Activated CD8-positive, alpha-beta memory T cell treated with anti-CD3 and anti-CD28 coated beads for 1 hour (primary cell): Measurements from ENCODE around the gene MS4A4E.
"Not testable (repeated sequence)": the region's sequence is repeated elsewhere in the genome, so short reads cannot be mapped to it uniquely, and the experiment has no call there.

Experiments
- DNase-seq, 2 donors: peaks; one replicate each; pipeline ENCODE4 v3.0.0-alpha.2; 2020; ENCODE audit warnings: low read depth in 1 of 2; ENCODE audit errors: extremely low read depth in 1 of 2

Gene MS4A4E

GRCh38 chr11:60242740-60243239, at the start of gene MS4A4E:
TSS of gene MS4A4E (minus strand) at chr11:60243137. CDS start at chr11:60230055, 13,082 bp downstream.
- no peak for DNase-seq

GRCh38 chr11:60292145-60292544, 49.2 kb upstream of the MS4A4E start:
- no peak for DNase-seq

- no peak for DNase-seq
These were observed 45.6 kb upstream of the MS4A4E start for GRCh38 chr11:60288531-60288930.

GRCh38 chr11:60285411-60286126, 42.6 kb upstream of the MS4A4E start:
- DNase-seq = not testable (repeated sequence)

- no peak for DNase-seq
These were observed 39.3 kb upstream of the MS4A4E start for GRCh38 chr11:60282286-60282685.

GRCh38 chr11:60281485-60281884, 38.5 kb upstream of the MS4A4E start:
- no peak for DNase-seq

GRCh38 chr11:60280412-60280811, 37.5 kb upstream of the MS4A4E start, which contains the start of gene MS4A4A:
TSS of gene MS4A4A (plus strand) at chr11:60280666. CDS start at chr11:60280676, 10 bp downstream.
- no peak for DNase-seq

GRCh38 chr11:60274416-60274815, 31.5 kb upstream of the MS4A4E start:
- no peak for DNase-seq

- DNase-seq = no peak
These were observed 22.7 kb upstream of the MS4A4E start for GRCh38 chr11:60265373-60266214.

GRCh38 chr11:60264644-60265043, 21.7 kb upstream of the MS4A4E start:
- DNase-seq = no peak

- DNase-seq = no peak
These were observed 20.5 kb upstream of the MS4A4E start for GRCh38 chr11:60263402-60263801.

- no peak for DNase-seq
These were observed 18.1 kb upstream of the MS4A4E start for GRCh38 chr11:60261014-60261413.

GRCh38 chr11:60257956-60258722, 15.2 kb upstream of the MS4A4E start:
- no peak for DNase-seq

GRCh38 chr11:60252213-60253108, 9.5 kb upstream of the MS4A4E start:
- no peak for DNase-seq

GRCh38 chr11:60251485-60252212, 8.7 kb upstream of the MS4A4E start:
- DNase-seq = no peak

- no peak for DNase-seq
These were observed 1.2 kb downstream of the MS4A4E start for GRCh38 chr11:60241786-60242185.

- DNase-seq = no peak
These were observed 2.3 kb downstream of the MS4A4E start for GRCh38 chr11:60240662-60241061.

GRCh38 chr11:60235321-60235720, 7.6 kb downstream of the MS4A4E start:
- DNase-seq = no peak

GRCh38 chr11:60230681-60231080, 12.3 kb downstream of the MS4A4E start:
- DNase-seq = no peak
